T follicular helper cell (primary cell): ENCODE measurements around the gene ASTN2.

Experiments
- DNase-seq: peaks from one replicate; pipeline ENCODE4 v3.0.0-alpha.2; 2020; ENCODE audit warnings: low read depth

The ASTN2 gene

DNA sequence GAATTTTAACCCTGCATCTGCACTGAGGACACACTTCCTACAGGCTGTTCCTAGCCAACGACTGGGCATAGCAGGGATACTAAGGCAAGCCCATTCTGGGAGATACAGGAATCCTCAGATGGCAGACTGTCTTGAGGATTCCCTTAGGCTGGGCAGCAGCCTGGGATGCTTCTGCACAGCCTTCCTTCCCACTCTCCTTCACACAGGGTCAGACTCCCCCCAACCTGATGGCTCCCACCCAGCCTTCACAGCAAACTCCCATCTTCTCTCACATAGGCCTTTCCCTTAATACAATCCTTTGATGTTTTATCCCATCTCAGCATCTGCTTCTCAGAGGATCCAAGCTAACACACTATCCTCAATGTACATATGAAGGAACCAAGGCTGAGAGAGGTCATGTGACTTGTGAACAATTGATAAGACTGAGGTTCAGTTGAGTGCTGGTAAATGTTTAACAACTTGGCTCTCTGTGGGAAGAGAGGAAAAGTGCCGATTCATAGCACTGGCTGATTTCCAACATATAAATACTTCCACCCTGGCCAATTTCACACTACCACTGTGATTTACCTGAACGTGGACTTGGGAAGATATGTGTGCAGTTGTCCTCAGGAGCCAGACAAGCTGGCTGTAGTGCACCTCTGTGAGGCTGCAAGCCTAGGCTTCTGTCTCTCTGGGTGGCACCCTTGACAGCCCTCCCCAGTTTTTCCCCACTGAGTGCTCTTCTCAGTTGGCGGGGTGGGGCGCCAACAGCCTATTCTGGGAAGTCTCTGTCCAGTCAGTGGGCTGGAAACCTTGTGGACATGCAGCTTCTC, 848.0 kb downstream of the ASTN2 start:
- no peak for DNase-seq

DNA sequence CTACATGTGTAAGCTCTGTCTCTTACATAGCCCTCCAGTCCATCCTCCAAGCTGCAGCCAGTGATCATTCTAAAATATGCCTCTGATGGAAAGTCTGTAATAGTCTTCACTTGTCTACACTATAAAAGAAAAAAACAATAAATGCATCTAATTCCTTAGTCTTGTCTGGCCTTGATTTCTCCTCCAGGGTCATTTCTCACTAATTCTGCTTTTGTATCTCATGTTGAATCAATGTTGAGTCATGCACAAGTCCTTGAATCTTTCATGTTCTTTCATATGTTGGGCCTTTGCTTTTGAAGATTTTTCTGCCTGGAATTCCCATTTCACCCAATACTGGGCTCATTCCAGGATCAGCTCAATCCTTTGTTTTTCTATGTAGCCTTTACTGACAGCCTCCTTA, 848.9 kb downstream of the ASTN2 start:
- DNase-seq, result no peak

DNA sequence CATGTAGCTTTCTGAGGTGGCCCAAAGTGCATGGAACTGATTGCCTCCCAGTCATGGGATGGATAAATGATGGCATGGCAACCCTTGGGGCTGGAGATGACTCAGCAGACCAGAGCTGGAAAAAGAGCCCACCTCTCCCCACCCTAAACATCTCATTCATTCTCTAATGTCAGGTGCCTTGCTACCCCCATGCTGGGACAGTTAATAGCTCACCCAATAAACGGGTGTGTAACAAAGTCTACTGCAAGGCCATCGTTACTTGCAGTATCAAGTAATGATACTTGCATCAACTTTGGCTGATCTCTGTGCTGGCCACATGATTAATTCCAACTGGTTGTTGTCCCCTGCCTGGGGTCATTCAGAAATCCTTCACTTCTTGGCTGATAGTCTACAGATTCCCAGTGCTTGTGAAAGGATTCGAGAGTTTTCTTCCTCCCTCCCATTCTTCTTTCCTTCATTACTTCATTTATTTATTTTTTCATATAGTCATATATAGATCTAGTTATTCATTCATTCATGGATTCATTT, 850.5 kb downstream of the ASTN2 start:
- DNase-seq, result no peak

DNA sequence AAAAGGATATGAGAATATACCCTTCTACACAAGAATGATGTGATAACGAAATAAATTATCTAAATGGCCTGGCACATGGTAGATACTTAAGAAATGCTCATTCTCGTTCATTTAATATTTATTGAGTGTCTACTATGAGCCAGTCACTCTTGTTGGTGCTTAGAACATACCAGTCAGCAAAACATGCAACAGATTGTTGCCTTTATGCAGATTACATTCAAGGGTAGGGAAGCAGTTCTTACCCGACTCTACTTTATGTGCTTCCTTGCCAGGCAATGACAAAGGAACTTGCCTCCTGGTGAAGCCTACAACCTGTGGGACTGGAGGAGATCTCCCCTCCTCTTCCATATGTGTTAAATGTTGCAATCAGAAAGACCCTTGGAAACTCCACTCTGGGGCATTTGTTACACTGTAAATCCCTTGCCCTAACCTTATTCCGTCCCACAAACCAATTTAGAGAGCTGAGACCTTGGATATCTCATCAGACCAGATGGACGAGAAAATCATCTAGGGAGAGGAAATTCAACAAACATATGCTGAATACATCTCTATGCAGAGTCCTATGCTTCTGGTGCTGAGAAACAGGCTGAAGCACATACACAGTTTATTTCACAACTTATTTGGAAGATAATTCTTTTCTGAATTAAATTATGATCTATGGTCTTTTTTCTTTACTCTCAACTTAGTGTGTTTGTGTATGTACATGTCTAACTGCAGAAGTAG, 855.9 kb downstream of the ASTN2 start:
- no peak for DNase-seq

DNA sequence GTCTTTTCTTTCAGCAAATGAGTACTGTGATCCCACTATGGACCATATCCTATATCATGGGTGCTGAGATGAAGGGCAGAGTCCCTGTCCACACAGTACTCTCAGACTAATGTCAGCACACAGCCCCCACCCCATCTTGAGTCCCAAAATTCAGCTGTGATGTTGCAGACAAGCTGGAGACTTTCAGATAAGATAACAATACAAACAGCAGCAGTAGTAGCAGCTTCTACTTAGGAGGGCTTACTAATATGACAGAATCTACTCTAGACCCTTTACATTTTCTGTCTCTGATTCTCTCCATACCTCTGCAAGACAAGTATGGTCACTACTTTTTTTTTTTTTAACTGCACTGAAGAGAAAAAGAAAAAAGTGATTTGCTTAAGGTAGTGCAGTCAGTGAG, 856.8 kb downstream of the ASTN2 start:
- no peak for DNase-seq

DNA sequence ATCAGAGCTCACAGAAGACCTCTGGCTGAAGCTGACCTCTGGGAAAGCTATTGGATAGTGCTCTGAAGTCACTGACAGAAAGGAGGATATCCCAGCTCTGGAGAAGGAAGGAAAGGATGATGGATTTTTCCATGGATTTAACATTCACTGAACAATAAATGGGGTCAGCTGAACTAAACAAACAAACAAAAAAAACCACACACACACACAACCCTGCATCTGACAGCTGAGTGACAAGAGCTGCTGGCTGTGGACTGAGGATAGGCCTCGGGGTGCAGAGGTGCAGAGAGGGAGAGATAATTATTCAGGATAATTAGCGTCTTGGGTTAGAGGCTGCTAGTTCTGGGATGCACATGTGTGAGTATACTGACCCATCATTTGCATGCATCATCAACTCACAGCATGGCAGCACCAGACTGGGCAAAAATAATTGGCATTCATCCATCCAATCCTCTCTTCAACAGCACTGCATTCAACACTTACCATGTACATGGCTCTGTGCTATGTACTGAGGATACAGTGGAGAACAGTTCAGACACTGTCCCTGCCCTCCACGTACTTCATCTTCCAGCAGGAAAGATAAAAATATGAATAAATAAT, 859.2 kb downstream of the ASTN2 start:
- DNase-seq, result no peak

DNA sequence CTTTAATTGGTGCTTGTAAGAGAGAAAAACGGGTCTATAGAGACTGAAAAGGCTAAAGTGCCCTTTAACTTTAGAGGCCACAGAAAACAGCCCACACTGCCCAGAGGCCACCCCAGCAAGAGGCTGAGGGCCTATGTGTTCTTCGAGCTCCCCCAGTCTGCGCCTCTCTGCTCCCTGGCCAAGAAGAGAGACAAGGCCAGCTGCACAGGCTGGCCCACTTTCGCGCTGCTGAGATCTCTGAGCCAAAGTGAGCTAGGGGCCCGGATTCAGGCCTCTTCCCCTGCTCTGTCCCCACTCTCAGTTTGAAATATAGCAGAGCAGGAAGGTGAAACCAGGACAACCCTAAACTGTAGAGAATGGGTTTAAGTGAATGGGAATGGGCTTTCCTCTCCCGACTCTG, 859.7 kb downstream of the ASTN2 start:
- no peak for DNase-seq

DNA sequence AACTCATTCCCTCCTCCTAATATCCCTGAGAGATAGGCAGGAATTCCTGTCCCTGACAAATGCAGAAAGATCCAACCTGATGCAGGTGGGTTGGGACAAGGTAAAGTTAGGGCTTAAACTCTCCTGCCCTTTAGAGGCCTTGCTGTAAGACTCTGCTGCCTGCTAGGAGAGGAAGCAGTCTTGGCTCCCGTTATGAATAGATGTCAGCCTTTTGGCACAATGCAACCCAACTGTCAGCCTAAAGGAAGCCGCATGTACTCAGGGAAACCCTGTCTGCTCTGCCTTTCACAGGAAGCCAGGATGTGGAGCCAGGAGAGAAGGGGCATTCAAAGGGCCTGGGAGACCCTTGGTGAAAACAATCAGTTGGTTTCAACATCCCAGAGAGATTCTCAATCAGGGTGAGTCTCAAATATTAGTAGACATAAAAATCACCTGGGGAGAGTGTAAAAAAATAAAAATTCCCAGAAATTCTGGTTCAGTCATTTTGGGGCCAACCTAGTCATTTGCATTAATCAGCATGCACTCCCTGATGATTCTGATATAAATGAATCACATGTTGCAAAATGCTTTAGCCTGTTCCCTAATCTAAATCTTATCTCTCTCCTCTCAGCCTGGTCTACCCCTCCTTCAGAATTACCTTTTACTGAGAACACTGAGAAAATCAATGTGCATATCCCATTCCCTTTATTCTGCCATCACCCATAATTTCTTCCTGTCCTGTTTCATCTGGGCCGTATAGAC, 864.0 kb downstream of the ASTN2 start:
- DNase-seq, result no peak

DNA sequence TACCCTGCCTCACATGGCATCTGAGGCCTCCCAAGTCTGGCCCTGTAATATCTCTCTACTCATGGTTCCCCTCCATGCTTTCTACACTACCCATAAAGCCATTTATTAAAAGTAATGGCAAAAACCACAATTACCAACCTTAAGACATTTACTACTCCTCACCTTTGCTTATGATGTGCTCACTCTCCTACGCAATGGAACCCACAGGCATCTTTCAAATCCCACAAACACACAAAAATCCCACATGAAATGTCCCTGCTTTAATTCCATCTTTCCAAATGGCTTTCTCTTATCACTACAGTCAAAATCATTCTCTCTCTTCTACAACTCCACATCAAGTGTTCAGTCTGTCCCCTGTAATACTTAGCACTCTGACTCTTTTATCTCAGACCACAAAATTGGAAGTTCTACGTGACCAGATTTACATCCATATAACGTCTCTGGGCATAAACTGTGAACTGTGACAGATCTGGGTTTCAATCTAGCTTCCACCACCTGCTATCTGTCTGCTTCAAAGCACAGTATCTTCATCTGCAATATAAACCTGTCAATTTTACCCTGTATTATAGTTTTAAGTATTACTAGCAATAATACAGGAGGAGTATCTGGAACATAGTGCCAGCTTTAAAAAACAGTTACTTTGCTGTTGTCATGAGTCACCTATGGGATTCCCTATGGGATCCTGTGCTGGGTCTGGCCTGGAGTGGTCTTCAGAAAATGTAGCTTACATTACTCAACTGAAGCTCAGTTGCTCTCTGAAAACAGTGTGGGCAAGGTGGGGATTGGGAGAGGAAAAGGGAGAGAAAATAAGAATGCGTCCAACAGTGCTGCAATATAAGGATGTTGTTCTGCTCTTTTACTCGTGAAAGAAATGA, 864.8 kb downstream of the ASTN2 start:
- no peak for DNase-seq

DNA sequence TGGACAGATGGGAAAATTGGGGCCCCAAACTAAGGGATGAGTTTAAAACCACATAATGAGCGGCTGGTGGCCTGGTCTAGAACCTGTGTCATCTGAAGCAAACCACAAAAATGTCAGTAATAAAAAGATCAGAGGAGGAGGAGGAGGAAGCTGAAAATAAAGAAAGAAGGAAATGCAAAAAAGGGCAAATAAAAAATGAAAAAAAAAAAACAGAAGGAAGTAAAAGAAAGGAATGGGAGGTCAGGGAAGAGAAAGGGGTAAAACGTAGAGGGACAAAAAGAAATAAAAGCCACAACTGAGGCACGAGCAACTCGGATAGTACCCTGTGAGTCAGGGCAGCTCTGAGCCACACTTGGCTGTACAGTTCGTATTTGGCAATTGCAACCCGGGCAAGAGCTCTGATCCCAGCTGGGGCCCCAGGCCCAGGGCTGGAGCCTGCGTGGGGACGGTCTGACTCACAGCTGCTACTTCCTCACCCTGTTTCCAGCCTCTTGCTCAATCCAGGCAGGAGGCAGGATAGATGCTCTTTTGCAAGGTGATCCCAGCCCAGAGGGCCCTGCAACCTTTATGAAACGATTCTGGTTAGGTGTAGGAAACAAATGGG, 865.7 kb downstream of the ASTN2 start:
- DNase-seq, result no peak

DNA sequence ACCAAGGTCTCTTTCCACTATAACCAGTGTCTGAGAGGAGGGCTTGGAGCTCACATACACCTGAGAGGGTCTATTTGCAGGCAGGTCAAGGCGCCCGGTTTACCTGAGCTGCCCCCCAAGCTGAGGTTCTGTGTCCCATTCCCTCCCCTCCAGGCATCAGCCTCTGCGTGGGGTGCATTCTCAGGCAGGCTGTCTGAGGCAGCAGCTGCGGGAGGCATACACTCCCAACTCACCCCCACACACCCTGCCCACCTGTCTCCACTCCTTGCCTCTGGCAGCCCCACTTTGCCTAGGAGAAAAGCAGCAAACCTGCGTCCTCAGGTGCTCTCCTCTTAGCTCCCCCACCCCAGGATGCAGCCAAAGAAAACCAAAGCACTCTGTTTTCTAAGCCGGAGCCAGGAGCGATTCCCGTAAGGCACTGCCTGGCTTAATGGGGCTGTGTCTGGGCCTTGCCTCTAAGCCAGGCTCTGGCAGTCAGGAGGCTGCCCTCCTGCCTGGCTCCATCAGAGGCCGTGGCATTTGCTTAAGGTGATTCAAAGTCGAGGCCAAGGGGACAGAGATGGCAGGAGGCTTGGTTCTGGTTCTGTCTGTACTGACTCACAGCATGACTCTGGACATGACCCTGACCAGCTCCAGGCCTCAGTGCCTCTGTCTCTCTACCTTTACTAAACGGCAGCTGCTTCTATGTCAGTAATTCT, 867.0 kb downstream of the ASTN2 start:
- no peak for DNase-seq

DNA sequence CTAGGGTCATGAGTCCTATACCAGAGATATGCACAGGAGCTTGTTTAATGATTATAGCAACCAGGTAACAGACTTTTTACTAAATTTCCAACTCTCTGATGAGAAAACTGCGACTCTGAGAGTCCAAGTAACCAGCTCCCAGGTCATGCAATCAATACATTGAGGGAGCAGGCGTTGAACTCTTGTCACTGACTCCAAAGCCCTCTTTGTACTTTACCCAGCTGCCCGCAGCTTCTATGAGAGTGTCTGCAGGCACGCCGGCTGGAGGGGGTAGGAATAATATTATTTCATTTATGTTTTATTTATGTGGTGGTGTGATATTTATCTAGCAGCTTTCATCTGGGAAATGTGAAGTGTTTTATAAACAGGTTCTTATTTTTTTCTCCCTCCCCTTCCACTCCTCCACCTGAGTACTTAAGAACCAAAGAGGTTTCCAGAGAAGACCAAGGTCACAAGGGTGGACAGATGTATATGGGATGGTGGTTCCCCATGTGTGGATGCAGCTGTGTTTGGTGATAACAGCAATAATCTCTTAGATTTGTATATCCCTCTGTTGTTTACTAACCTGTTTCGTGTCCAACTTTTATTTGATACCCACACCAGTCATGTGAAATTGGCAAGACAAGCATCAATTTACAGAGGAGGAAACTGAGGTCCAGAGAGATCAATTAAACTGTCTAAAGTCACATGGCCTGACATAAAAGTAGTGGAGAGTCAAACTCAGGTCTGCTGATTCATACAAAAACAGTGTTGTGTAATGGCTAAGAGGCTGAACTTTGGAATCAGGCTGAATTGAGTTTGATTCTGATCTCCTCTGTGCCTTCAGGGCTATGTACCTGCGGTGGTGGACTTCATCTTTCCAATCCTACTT, 867.9 kb downstream of the ASTN2 start:
- no peak for DNase-seq

DNA sequence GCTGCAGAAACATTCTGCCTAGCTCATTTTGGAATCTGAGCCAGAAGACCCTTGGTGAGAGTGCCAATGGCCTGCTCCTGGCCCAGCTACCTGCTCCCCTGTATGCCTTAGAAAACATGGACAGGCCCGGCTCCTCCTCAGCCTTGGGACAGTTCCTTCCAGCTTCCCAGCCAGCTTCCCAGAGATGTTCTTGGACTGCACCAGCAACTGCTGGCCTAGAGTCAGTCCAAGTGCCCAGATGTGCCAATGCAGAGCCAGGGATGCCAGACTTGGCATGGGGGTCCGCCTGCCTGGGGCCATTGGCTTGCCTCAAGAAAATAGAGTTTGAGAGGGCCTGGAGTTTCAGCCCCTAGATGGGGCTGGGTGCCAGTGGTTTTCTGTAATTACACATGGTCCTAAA, 870.0 kb downstream of the ASTN2 start:
- no peak for DNase-seq

DNA sequence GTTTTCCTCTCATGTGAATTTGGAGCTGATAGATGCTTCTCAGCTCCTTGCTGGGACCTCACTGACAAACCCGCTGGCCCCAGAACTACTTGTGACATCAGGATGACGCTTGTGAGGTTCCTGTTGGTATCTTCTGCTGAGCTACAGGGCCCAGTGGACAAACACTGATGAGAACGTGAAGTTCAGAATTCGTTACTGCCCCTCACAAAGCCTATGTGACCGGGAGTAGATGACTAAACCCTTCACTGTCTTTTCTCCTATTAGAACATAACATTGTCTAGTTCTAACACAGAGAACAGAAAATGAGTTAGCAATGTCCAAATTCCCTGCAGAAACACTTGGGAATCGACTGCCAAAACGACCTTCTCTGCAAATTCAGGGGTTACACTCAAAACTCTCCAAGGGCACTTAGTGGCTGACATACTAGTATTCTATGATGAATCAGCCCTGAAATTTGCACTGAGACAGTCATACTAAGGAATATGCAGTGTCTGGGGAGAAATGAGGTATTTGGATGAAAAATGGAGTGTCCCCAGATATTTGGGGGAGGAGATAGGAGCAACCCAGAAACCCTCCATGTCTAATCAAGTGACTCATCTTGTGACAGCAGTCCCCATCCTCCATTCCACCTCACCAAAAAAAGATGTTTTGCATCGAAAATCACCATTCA, 871.0 kb downstream of the ASTN2 start:
- DNase-seq, result no peak

DNA sequence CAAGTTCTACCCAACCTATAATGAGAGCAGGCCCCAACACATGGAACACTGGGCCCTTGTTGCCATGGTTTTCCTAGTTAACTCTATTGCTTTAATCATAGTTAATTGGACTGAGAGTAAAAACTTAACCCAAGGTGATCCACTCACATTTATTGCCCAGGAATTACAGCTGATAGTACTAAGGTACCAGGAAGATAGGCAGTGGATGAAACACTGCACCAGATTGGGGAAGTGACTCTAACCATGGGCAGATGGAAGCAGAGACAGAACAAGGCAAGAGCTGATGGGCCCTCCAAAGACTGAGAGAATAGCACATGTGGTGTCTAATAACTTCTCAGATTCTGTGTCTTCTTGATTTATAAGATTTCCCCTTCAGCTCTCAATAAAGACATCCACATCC, 873.5 kb downstream of the ASTN2 start:
- DNase-seq, result no peak

DNA sequence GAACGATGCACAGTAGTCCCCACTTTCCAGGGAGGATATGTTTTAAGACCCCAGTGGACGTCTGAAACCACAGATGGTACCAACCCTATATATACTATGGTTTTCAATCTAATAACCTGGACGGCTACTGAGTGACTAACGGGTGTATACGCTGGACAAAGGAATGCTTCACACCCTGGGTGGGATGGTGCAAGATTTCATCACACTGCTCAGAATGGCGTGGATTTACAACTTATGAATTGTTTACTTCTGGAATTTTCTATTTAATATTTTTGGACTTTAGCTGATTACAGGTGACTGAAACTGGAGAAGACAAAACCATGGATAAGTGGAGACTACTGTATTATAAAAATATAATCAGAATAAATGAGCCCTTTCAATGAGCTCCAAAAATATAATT, 875.3 kb downstream of the ASTN2 start:
- no peak for DNase-seq

DNA sequence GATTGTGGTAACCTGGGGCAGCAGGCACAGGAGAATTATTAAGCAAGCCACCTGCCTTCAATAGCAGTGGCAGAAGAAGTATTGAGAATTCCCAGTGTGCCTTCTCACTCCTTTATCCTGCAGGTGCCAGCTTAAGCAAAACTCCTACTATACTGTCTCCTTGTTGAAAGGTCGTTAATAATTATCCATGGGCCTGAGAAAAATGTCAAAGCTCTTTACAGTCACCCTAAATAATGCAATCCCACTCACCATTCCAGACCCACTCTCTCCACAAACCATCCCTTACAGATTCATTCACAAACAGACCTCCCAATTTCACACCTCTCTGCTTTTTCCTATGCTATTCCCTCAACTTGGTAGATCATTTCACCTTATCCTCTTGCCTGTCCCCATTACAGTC, 889.2 kb downstream of the ASTN2 start:
- DNase-seq, result no peak

DNA sequence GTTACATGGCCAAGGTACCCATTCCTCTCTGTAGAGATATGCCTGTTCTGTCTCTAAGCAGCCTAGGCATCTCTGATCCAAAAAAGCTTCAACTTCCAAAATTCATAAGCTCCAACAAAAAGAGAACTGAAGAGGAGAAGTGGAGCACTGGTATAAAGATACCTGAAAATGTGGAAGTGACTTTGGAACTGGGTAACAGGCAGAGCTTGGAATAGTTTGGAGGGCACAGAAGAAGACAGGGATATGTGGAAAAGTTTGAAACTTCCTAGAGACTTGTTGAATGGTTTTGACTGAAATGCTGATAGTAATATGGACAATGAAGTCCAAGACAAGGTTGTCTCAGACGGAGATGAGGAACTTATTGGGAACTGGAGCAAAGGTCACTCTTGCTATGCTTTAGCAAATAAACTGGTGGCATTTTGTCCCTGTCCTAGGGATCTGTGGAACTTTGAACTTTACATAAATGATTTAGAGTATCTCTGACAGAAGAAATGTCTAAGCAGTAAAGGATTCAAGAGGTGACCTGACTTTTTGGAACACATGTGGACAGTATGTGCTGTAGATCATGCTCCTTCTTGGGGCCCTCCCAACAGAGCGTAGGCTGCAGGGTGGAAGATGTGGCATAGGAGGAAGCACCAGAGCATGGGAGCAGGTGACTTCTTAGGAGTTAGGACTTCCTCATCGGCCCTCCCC, 889.9 kb downstream of the ASTN2 start:
- no peak for DNase-seq
